A204.1 (cell line): ENCODE measurements around the gene MAP3K6.

Experiments
- FAIRE-seq: peaks from 2 replicates; lab custom pipeline; 2012; peaks lifted over from hg19 to GRCh38; lab: Jason Lieb, UNC

Gene MAP3K6

GRCh38 chr1:27335506-27336422, 31.0 kb downstream of the MAP3K6 start:
- no peak for FAIRE-seq

- no peak for FAIRE-seq
Measured at GRCh38 chr1:27333717-27334279, 33.0 kb downstream of the MAP3K6 start.

- FAIRE-seq = no peak
Measured at GRCh38 chr1:27332536-27333281, 34.1 kb downstream of the MAP3K6 start.

GRCh38 chr1:27331922-27332321, 34.8 kb downstream of the MAP3K6 start:
- no peak for FAIRE-seq

- FAIRE-seq = no peak
Measured at GRCh38 chr1:27331426-27331825, 35.3 kb downstream of the MAP3K6 start.

- FAIRE-seq = no peak
Measured at GRCh38 chr1:27330786-27331185, 36.0 kb downstream of the MAP3K6 start.

- no peak for FAIRE-seq
Measured at GRCh38 chr1:27327964-27328363, 38.8 kb downstream of the MAP3K6 start.

GRCh38 chr1:27325286-27325685, 41.5 kb downstream of the MAP3K6 start:
- no peak for FAIRE-seq

- FAIRE-seq = no peak
Measured at GRCh38 chr1:27322569-27323240, 44.1 kb downstream of the MAP3K6 start.

- no peak for FAIRE-seq
Measured at GRCh38 chr1:27321813-27322568, 44.8 kb downstream of the MAP3K6 start, which contains the start of gene TMEM222. Gene TMEM222 (plus strand): TSS chr1:27322163. CDS start chr1:27322198, 35 bp downstream.

GRCh38 chr1:27318596-27318995, 48.2 kb downstream of the MAP3K6 start:
- no peak for FAIRE-seq

- FAIRE-seq = no peak
Measured at GRCh38 chr1:27318136-27318535, 48.6 kb downstream of the MAP3K6 start.

- no peak for FAIRE-seq
Measured at GRCh38 chr1:27316860-27317259, 49.9 kb downstream of the MAP3K6 start.

- FAIRE-seq = no peak
Measured at GRCh38 chr1:27314737-27315136, 52.0 kb downstream of the MAP3K6 start.

- no peak for FAIRE-seq
Measured at GRCh38 chr1:27314169-27314568, 52.6 kb downstream of the MAP3K6 start.

GRCh38 chr1:27307874-27308598, 58.7 kb downstream of the MAP3K6 start:
- FAIRE-seq = no peak

GRCh38 chr1:27306892-27307761, 59.6 kb downstream of the MAP3K6 start:
- no peak for FAIRE-seq

- FAIRE-seq = no peak
Measured at GRCh38 chr1:27306071-27306470, 60.7 kb downstream of the MAP3K6 start.
